Skeletal muscle tissue (tissue), 4 donors: ENCODE data around the gene UGT1A6. TPM values are rescaled to one million over a fixed set of nuclear protein-coding genes. Genes with fewer than 3 reads are reported as not detected.

ENCODE experiments used
- H3K27ac ChIP-seq: one replicate; pipeline ENCODE4 v1.7.0; 2013; ENCODE audit warnings: mild to moderate bottlenecking, low read depth, low read length, inconsistent platforms
- H3K27me3 ChIP-seq, 3 donors: one replicate each; pipeline ENCODE4 v1.7.0; 2013; ENCODE audit warnings: low read length in 3 of 3; ENCODE audit not compliant: control insufficient read depth in 3 of 3, insufficient read depth in 3 of 3
- H3K36me3 ChIP-seq, 3 donors: one replicate each; pipeline ENCODE4 v1.7.0; 2013; ENCODE audit warnings: low read length in 3 of 3; ENCODE audit not compliant: control insufficient read depth in 3 of 3, insufficient read depth in 3 of 3
- H3K4me1 ChIP-seq, 3 donors: one replicate each; pipeline ENCODE4 v1.7.0; 2013; ENCODE audit warnings: low read length in 3 of 3, mild to moderate bottlenecking in 3 of 3; ENCODE audit not compliant: control insufficient read depth in 3 of 3, insufficient read depth in 3 of 3
- H3K4me3 ChIP-seq, 3 donors: one replicate each; pipeline ENCODE4 v1.7.0; 2013; ENCODE audit warnings: low read length in 3 of 3
- H3K9ac ChIP-seq, 3 donors: one replicate each; pipeline ENCODE4 v1.7.0; 2013; ENCODE audit warnings: low read length in 3 of 3, mild to moderate bottlenecking in 3 of 3, moderate library complexity in 2 of 3, low read depth in 1 of 3
- H3K9me3 ChIP-seq, 3 donors: one replicate each; pipeline ENCODE4 v1.7.0; 2013; ENCODE audit warnings: low read length in 3 of 3; ENCODE audit not compliant: control insufficient read depth in 3 of 3
- total RNA-seq: library from RNA; depleted of rRNA; stranded (reverse); fragments of >200 nt; gene quantifications from one replicate; pipeline ENCODE4 v1.2.3, GENCODE V29; 2014
- donor health status: Osteomylitis.

UGT1A6 gene
- total RNA-seq, 1 donor from 2014 or later, result 0.52 TPM

GRCh38 chr2:233668605-233669260 is 24.0 kb upstream of the UGT1A6 start:
- Histone ChIP-seq H3K9ac (no peak overlapping the region), H3K9me3 (no peaks in the 10 kb centered on the region), H3K4me1 (no peaks in the 10 kb centered on the region), H3K27me3 (no peaks in the 10 kb centered on the region), H3K36me3 (no peaks in the 10 kb centered on the region), H3K27ac (no peak overlapping the region), H3K4me3 (no peak overlapping the region)

- no peak within 1 kb of the TSS for H3K27ac ChIP-seq
- no peak within 1 kb of the TSS for H3K4me3 ChIP-seq
- no peaks in the 10 kb centered on the region for H3K4me1 ChIP-seq
- no peaks in the 10 kb centered on the region for H3K9me3 ChIP-seq
- no peaks in the 10 kb centered on the region for H3K27me3 ChIP-seq
- no peak within 1 kb of the TSS for H3K9ac ChIP-seq
- H3K36me3 ChIP-seq, result no peaks in the 10 kb centered on the region
These were observed 21.2 kb upstream of the UGT1A6 start, which contains the start of gene UGT1A9 for GRCh38 chr2:233671290-233672161. TSS of gene UGT1A9 (plus strand) at chr2:233671898. CDS start at chr2:233671935, 37 bp downstream.

GRCh38 chr2:233672886-233673285 is 19.8 kb upstream of the UGT1A6 start:
- H3K4me1 ChIP-seq, result no peaks in the 10 kb centered on the region
- no peaks in the 10 kb centered on the region for H3K36me3 ChIP-seq
- no peaks in the 10 kb centered on the region for H3K9me3 ChIP-seq
- H3K4me3 ChIP-seq, result no peak overlapping the region
- no peaks in the 10 kb centered on the region for H3K27me3 ChIP-seq
- H3K9ac ChIP-seq, result no peak overlapping the region
- no peak overlapping the region for H3K27ac ChIP-seq

DNA sequence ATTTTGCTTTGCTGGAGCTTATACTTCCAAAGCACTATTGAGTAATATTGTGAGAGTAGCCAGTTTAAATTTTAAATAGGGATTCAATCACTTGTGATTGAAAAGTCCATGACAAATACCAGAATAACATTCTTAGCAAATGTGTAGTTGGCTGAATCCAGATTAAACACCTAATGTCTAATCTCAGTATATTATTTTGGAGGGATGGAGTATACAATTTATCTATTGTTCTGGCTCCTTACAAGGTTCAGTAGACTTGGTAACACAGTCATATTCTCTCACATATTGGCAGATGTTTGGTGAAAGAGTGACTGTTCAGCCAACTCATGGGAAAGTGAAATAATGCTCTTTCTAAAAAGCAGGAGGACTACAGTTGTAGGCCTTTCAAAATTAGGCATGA is 18.8 kb upstream of the UGT1A6 start:
- no peak overlapping the region for H3K4me3 ChIP-seq
- no peaks in the 10 kb centered on the region for H3K4me1 ChIP-seq
- no peaks in the 10 kb centered on the region for H3K36me3 ChIP-seq
- H3K27me3 ChIP-seq, result no peaks in the 10 kb centered on the region
- H3K27ac ChIP-seq, result no peak overlapping the region
- no peak overlapping the region for H3K9ac ChIP-seq
- no peaks in the 10 kb centered on the region for H3K9me3 ChIP-seq

- Histone ChIP-seq H3K9me3 (no peaks in the 10 kb centered on the region), H3K36me3 (no peaks in the 10 kb centered on the region), H3K9ac (no peak overlapping the region), H3K27me3 (no peaks in the 10 kb centered on the region), H3K4me3 (no peak overlapping the region), H3K4me1 (no peaks in the 10 kb centered on the region), H3K27ac (no peak overlapping the region)
These were observed 18.4 kb upstream of the UGT1A6 start for GRCh38 chr2:233674314-233674713.

DNA sequence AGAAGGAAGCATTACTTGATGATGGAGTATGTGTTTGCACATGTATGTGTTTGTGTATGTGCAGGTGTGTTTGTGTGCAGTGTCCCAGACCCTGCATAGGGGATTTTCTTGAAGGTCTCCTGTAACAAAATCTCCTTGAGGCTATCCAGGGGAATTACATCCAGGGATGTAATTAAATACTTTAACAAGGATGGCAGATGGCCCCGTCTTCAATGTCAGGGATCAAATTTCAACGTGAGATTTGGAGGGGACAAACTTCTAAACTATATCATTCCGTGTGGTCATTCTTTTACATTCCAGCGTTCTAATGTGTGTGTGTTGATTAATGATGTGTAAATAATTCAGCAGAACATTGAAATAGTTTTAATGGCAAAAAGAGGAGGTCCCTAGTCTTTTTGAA is 17.7 kb upstream of the UGT1A6 start:
- Histone ChIP-seq H3K9me3 (no peaks in the 10 kb centered on the region), H3K9ac (no peak overlapping the region), H3K36me3 (no peaks in the 10 kb centered on the region), H3K4me1 (no peaks in the 10 kb centered on the region), H3K27me3 (no peaks in the 10 kb centered on the region), H3K4me3 (no peak overlapping the region), H3K27ac (no peak overlapping the region)

- Histone ChIP-seq H3K4me3 (no peak overlapping the region), H3K36me3 (no peaks in the 10 kb centered on the region), H3K9ac (no peak overlapping the region), H3K27ac (no peak overlapping the region), H3K27me3 (no peaks in the 10 kb centered on the region), H3K4me1 (no peaks in the 10 kb centered on the region), H3K9me3 (no peaks in the 10 kb centered on the region)
These were observed 16.6 kb upstream of the UGT1A6 start for GRCh38 chr2:233676046-233676445.

- no peaks in the 10 kb centered on the region for H3K9me3 ChIP-seq
- no peaks in the 10 kb centered on the region for H3K4me1 ChIP-seq
- H3K4me3 ChIP-seq, result no peak overlapping the region
- no peaks in the 10 kb centered on the region for H3K36me3 ChIP-seq
- peaks cover 0 to 3% (median 0%) of the 10 kb centered on the region in 3 donors for H3K27me3 ChIP-seq
- H3K27ac ChIP-seq, result no peak overlapping the region
- no peak overlapping the region for H3K9ac ChIP-seq
These were observed 13.5 kb upstream of the UGT1A6 start for GRCh38 chr2:233679196-233679595.

DNA sequence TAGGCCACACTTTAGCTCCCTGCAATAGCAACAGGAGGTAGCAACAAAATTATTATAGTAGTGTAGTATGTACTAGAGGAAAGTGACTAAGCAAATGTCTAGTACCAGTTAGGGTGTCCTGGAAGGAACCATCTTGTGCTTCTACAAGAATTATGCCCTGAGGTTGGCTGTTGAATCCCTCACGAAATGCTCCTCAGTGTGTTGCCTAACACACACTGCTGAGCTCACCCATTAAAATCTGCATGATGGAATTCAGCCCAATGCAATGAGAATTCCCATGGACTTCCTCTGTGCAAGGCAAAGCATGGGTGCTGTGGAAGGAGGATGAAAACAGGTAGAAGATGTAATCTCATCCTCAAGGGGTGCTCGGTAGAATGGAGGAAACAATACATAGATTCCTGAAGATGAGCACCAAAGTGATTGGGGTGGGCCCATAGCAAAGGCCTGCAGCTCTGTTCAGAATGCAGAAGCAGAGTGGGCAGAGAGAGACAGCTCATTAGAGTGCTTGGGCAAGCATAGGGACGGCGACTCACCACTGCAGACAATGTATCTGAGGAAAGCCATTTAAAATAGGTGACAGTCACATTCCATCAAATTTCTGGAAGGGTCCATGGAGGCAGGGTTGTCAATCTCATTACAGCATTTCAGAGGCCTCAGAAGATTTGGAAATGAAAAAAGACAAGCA is 12.2 kb upstream of the UGT1A6 start:
- peaks cover 0 to 3% (median 0%) of the 10 kb centered on the region in 3 donors for H3K27me3 ChIP-seq
- H3K9me3 ChIP-seq, result no peaks in the 10 kb centered on the region
- H3K9ac ChIP-seq, result no peak overlapping the region
- H3K27ac ChIP-seq, result no peak overlapping the region
- no peaks in the 10 kb centered on the region for H3K36me3 ChIP-seq
- H3K4me1 ChIP-seq, result no peaks in the 10 kb centered on the region
- no peak overlapping the region for H3K4me3 ChIP-seq
